Kidney (tissue), 14 donors: ENCODE measurements around the gene WDR6. TPM values are rescaled to one million over a fixed set of nuclear protein-coding genes. Genes with fewer than 3 reads are reported as not detected.

ENCODE experiments used
- DNase-seq, 5 donors: peaks; one replicate each; pipeline ENCODE4 v3.0.0-alpha.2; 2013 to 2020
- FAIRE-seq: peaks from 2 replicates; lab custom pipeline; 2012; peaks lifted over from hg19 to GRCh38; lab: Jason Lieb, UNC
- H3K27ac ChIP-seq, 2 donors: one replicate each; pipeline ENCODE4 v1.7.0; 2013; ENCODE audit warnings: low read depth in 2 of 2, low read length in 2 of 2, inconsistent platforms in 1 of 2
- H3K27me3 ChIP-seq: one replicate; pipeline ENCODE4 v1.7.1; 2013; ENCODE audit warnings: low read length, inconsistent platforms; ENCODE audit not compliant: control insufficient read depth, insufficient read depth
- H3K36me3 ChIP-seq, 3 donors: one replicate each; pipeline versions ENCODE4 v1.7.0 to v1.7.1; 2013; ENCODE audit warnings: low read length in 3 of 3, control low read depth in 1 of 3, inconsistent platforms in 1 of 3; ENCODE audit not compliant: insufficient read depth in 3 of 3, control insufficient read depth in 2 of 3
- H3K4me1 ChIP-seq, 3 donors: one replicate each; pipeline versions ENCODE4 v1.7.0 to v1.7.1; 2013; ENCODE audit warnings: low read length in 3 of 3, inconsistent platforms in 1 of 3, low read depth in 1 of 3; ENCODE audit not compliant: control insufficient read depth in 2 of 3, insufficient read depth in 2 of 3
- H3K4me3 ChIP-seq, 3 donors: one replicate each; pipeline versions ENCODE4 v1.7.0 to v1.8.1; 2013; ENCODE audit warnings: low read length in 3 of 3, control low read depth in 1 of 3, inconsistent platforms in 1 of 3
- H3K9ac ChIP-seq, 3 donors: one replicate each; pipeline versions ENCODE4 v1.7.0 to v1.7.1; 2013; ENCODE audit warnings: low read length in 3 of 3, control low read depth in 1 of 3, inconsistent platforms in 1 of 3
- H3K9me3 ChIP-seq, 3 donors: one replicate each; pipeline versions ENCODE4 v1.7.0 to v1.7.1; 2013; ENCODE audit warnings: low read length in 3 of 3, control low read depth in 1 of 3, inconsistent platforms in 1 of 3; ENCODE audit not compliant: control insufficient read depth in 2 of 3, insufficient read depth in 1 of 3
- intact Hi-C: fragments of 100-400 bp; cut with DNase I; formaldehyde crosslinking; loops from one replicate; pipeline ENCODE4 v1.11.1; 2022
- polyA plus RNA-seq: library from polyadenylated mRNA; stranded (reverse); fragments of 350-450 nt; fragmentation: Illumina TruSeq; extraction: RNeasy Lipid Tissue Mini Kit (QIAGEN cat#74804); gene quantifications from one replicate; pipeline ENCODE4 v1.2.3, GENCODE V29; 2014; ENCODE audit warnings: low read depth, low replicate concordance; ENCODE audit not compliant: insufficient read depth
- total RNA-seq: library from RNA; stranded (reverse); fragmentation: NEBNext Ultra II Directional; extraction: Animal tissue kit (Norgen Biotek cat#: 25700); gene quantifications from one replicate; pipeline ENCODE4 v1.2.1, GENCODE V29; 2021
- TF ChIP-seq, protein P1 (sequence below): IDR thresholded peaks from 3 replicates; pipeline ENCODE4 v1.5.1; 2012; ENCODE audit warnings: mild to moderate bottlenecking, moderate library complexity, borderline replicate concordance; ENCODE audit not compliant: insufficient read depth; ENCODE audit errors: extremely low read depth
- donor health status: control.
- donor health status: control.
- donor health status: control.
- donor health status: control.
- donor health status: control.
- donor health status: DM: yes; HTN: yes; CAD: no.
- donor health status: Normal renal cell carcinoma (clear cell type).

WDR6 gene
- total and polyA plus RNA-seq, 2 donors from 2014 or later, result 105 to 158 TPM

DNA sequence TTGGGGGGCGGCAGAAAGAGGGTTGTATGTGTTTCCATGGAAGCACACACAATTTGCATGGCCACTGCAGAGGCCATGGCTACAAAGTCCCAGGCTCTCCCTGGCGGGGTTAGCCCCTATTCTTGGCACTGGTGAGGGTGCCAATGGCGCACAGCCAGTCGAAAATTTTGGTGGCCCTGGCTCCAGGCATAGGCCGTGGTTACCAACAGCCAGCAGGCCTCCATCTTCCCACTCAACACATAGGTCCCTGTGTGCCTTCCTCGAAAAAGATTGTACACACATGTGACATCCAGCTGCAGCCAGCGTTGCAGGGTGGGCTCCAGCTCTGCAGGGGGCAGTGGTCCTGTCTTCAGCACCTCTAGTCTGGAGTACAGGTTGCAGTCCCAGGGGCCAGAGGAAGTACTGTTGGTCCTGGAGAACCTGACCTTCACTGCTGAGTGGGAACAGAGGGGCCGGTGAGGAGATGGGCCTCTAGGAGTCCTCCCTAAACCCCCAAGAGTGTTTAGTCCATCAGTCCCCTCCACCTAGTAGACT, 10.0 kb upstream of the WDR6 start:
- Histone ChIP-seq H3K9ac (no peak overlapping the region), H3K4me3 (no peak overlapping the region), H3K4me1 (peaks cover 0 to 5% (median 0%) of the 10 kb centered on the region in 3 donors), H3K27me3 (no peaks in the 10 kb centered on the region), H3K36me3 (peaks cover 0 to 9% (median 2%) of the 10 kb centered on the region in 3 donors), H3K27ac (no peak overlapping the region), H3K9me3 (no peaks in the 10 kb centered on the region)
- TF ChIP-seq, protein P1, sequence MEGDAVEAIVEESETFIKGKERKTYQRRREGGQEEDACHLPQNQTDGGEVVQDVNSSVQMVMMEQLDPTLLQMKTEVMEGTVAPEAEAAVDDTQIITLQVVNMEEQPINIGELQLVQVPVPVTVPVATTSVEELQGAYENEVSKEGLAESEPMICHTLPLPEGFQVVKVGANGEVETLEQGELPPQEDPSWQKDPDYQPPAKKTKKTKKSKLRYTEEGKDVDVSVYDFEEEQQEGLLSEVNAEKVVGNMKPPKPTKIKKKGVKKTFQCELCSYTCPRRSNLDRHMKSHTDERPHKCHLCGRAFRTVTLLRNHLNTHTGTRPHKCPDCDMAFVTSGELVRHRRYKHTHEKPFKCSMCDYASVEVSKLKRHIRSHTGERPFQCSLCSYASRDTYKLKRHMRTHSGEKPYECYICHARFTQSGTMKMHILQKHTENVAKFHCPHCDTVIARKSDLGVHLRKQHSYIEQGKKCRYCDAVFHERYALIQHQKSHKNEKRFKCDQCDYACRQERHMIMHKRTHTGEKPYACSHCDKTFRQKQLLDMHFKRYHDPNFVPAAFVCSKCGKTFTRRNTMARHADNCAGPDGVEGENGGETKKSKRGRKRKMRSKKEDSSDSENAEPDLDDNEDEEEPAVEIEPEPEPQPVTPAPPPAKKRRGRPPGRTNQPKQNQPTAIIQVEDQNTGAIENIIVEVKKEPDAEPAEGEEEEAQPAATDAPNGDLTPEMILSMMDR, result no peak
- DNase-seq (no peak), FAIRE-seq (no peak)
- intact Hi-C loops, result no loop called here

DNA sequence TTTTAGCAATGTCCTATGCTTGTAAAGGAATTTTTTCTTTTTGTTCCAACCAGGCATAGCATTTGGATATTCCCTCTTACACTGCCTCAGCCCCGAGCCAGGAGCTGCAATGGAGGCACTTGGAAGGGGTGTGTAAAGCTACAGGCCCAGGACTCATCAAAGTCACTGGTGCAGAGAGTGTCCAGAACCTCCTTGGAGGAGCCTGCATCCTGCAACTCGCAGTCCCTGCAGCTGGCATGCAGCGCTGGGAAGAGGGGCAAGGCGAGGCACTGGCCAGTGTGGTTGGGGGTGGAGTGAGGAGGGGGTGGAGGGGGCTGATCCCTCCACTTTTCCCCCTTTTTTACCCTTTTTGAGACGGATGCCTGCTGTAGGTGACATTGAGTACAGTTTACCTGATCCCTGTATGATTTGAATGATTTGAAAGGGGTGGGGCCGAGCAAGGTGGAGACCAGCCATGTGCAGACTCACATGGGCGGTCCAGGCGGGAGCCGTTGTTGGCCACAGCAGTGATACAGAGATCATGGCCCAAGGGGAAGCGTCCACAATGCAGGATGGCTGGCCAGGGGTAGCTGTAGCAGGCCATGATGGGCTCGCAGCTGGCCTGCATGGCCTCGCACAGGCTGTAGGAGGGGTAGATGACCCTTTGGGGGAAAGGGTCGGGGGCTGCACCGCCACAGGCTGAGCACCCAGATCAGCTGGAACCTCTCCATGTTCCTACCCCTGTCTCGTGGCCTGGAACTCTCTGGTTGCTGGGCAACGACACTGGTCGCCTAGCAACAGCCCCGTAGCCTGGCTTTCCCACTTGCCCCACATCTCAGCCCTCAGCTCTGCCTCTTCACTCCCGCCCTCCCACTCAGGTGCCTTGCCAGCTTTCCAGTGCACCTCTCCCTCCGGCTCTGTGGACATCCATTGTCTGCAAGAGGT, 9.2 kb upstream of the WDR6 start:
- H3K4me3 ChIP-seq, result no peak overlapping the region
- peaks cover 0 to 5% (median 0%) of the 10 kb centered on the region in 3 donors for H3K4me1 ChIP-seq
- FAIRE-seq, result no peak
- peaks cover 0 to 10% (median 2%) of the 10 kb centered on the region in 3 donors for H3K36me3 ChIP-seq
- DNase-seq, result peak in 4 of 5 donors; percentile 43 to 78 (median 66)
- no peaks in the 10 kb centered on the region for H3K27me3 ChIP-seq
- no peak overlapping the region for H3K27ac ChIP-seq
- H3K9me3 ChIP-seq, result no peaks in the 10 kb centered on the region
- intact Hi-C loops, result no loop called here
- no peak overlapping the region for H3K9ac ChIP-seq
- TF ChIP-seq, protein P1, result no peak

DNA sequence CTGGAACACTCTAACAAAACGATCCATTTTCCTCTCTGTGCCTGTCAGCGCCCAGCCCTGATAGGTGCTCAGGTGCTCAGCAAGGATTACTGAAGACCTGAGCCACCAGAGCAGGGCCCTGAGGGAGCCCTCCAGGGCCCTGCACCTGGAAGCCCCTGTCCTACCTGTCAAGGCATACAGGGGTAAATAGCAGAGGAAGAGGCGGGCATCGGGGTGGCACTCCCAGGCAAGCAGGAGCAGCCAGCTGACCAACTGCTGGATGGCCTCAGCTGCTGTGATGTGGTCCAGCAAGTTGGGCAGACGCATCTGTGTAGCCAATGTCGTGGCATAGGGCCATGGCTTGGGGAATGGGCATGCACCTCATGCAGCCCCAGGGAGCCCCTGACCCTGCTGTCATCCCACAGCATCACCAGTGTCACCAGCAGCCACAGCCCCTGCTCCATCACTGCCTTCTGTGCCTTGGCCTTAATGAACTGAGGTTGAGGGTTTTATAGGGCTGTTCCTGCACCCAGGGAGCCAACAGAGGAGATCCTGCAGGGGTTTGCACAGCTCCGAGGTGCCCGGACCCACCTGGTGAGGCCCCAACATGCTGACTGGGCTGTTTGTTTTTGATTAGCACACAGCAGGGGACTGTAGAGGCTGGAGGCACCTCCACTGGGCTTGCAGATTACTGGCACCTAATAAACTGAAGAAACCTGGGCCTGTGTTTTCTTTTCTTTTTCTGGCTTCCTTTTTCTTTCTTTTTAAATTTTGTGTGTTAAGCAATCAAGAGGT, 7.9 kb upstream of the WDR6 start:
- Histone ChIP-seq H3K27me3 (no peaks in the 10 kb centered on the region), H3K27ac (no peak overlapping the region), H3K4me3 (no peak overlapping the region), H3K36me3 (peaks cover 0 to 10% (median 2%) of the 10 kb centered on the region in 3 donors), H3K9ac (no peak overlapping the region), H3K4me1 (peaks cover 0 to 5% (median 0%) of the 10 kb centered on the region in 3 donors), H3K9me3 (no peaks in the 10 kb centered on the region)
- intact Hi-C loops, result no loop called here
- DNase-seq (no peak), FAIRE-seq (no peak)
- TF ChIP-seq, protein P1, result no peak
